Esophagus muscularis mucosa (tissue), 4 donors: ENCODE data around the gene STX8. TPM values are rescaled to one million over a fixed set of nuclear protein-coding genes. Genes with fewer than 3 reads are reported as not detected.
"Not testable (repeated sequence)": the region's sequence is repeated elsewhere in the genome, so short reads cannot be mapped to it uniquely, and the experiment has no call there.

Experiments used
- DNase-seq: peaks from one replicate; pipeline ENCODE4 v3.0.0-alpha.2; 2017; ENCODE audit errors: extremely low spot score
- H3K27ac ChIP-seq, 4 donors: fragments of 200-600 bp; sonication (generic); replicated peaks in 1 of 4; 1 replicate in 3 of 4; 2 replicates in 1 of 4; pipeline ENCODE4 v1.5.1; 2016 to 2019; ENCODE audit warnings: mild to moderate bottlenecking in 1 of 4
- H3K27me3 ChIP-seq, 4 donors: fragments of 200-600 bp; sonication (generic); one replicate each; pipeline versions ENCODE4 v1.5.1 to v1.6.0; 2016 to 2019
- H3K36me3 ChIP-seq, 4 donors: fragments of 200-600 bp; sonication (generic); one replicate each; pipeline ENCODE4 v1.5.1; 2016 to 2019
- H3K4me1 ChIP-seq, 4 donors: fragments of 200-600 bp; sonication (generic); one replicate each; pipeline ENCODE4 v1.5.1; 2016 to 2019
- H3K4me3 ChIP-seq, 4 donors: fragments of 200-600 bp; sonication (generic); 1 replicate in 2 of 4; 2 replicates in 2 of 4; pipeline ENCODE4 v1.5.1; 2016 to 2019; ENCODE audit warnings: mild to moderate bottlenecking in 4 of 4, moderate library complexity in 1 of 4
- H3K9me3 ChIP-seq, 4 donors: fragments of 200-600 bp; sonication (generic); 1 replicate in 3 of 4; 2 replicates in 1 of 4; pipeline ENCODE4 v1.5.1; 2016 to 2019
- EP300 ChIP-seq: sonication (generic); formaldehyde crosslinking; IDR thresholded peaks from one replicate; pipeline ENCODE4 v1.6.1; 2017; ENCODE audit warnings: antibody characterized with exemption
- POLR2A ChIP-seq: fragments of 450-650 bp; IDR thresholded peaks from one replicate; pipeline ENCODE4 v1.6.1; 2017; ENCODE audit warnings: antibody characterized with exemption, moderate library complexity, mild to moderate bottlenecking, low read depth
- POLR2AphosphoS5 ChIP-seq, 2 donors: sonication (generic); formaldehyde crosslinking; IDR thresholded peaks; one replicate each; pipeline ENCODE4 v1.6.1; 2017; ENCODE audit warnings: antibody characterized with exemption in 2 of 2
- WGBS: methylation state at CpG from one replicate; pipeline ENCODE4 v1.1.5; 2018; 5-methylcytosine and 5-hydroxymethylcytosine counted together
- intact Hi-C: fragments of 100-400 bp; cut with DNase I; formaldehyde crosslinking; loops from one replicate; pipeline ENCODE4 v1.15.1; 2023
- total RNA-seq, 4 donors: library from RNA; depleted of rRNA; stranded (reverse); fragments of >200 nt; gene quantifications; one replicate each; pipeline versions ENCODE4 v1.1.0 to v1.2.1, GENCODE V29; 2016
- TF ChIP-seq, protein P1 (sequence below), 3 experiments: fragments of 200-600 bp in 2 of 3; fragments of 450-650 bp in 1 of 3; sonication (generic) in 2 of 3; IDR thresholded peaks; one replicate each; pipeline ENCODE4 v1.5.1; 2017 to 2019; ENCODE audit warnings: antibody characterized with exemption in 3 of 3, mild to moderate bottlenecking in 2 of 3, moderate library complexity in 1 of 3

The STX8 gene
- total RNA-seq, 4 donors from 2014 or later, result 83.9 to 104 (median 94.5) TPM

DNA sequence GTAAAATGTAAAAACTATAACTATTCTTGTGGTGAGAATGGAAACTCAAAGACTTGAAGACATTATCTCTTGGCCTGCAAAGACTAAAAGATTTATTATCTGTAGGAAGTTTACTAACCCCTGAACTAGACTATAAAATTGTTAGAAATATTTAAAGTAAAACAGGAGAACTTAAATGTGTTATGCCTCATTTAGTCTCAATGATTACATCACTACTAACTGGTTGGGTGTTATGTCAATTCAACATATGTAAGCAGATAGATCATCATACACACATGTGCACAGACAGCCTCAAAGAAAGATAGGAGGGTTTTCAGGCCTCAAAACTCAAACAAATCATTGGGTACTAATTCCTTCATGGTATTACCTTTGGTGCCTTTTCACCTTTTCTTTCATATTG is 7.6 kb downstream of the STX8 start:
- DNase-seq, result no peak
- Histone ChIP-seq H3K4me1 (no peaks in the 10 kb centered on the region), H3K9me3 (no peaks in the 10 kb centered on the region), H3K27ac (no peak overlapping the region), H3K27me3 (no peaks in the 10 kb centered on the region), H3K4me3 (no peak overlapping the region), H3K36me3 (peaks cover 12 to 43% (median 17%) of the 10 kb centered on the region in 4 donors)
- no peak for TF ChIP-seq POLR2AphosphoS5 (IDR thresholded peaks at IDR 0.05)
- TF ChIP-seq, protein P1, sequence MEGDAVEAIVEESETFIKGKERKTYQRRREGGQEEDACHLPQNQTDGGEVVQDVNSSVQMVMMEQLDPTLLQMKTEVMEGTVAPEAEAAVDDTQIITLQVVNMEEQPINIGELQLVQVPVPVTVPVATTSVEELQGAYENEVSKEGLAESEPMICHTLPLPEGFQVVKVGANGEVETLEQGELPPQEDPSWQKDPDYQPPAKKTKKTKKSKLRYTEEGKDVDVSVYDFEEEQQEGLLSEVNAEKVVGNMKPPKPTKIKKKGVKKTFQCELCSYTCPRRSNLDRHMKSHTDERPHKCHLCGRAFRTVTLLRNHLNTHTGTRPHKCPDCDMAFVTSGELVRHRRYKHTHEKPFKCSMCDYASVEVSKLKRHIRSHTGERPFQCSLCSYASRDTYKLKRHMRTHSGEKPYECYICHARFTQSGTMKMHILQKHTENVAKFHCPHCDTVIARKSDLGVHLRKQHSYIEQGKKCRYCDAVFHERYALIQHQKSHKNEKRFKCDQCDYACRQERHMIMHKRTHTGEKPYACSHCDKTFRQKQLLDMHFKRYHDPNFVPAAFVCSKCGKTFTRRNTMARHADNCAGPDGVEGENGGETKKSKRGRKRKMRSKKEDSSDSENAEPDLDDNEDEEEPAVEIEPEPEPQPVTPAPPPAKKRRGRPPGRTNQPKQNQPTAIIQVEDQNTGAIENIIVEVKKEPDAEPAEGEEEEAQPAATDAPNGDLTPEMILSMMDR (IDR thresholded peaks at IDR 0.05), result no peak
- TF ChIP-seq POLR2A, result no peak
- TF ChIP-seq EP300, result no peak
- intact Hi-C loops, result no loop called here

- H3K4me1 ChIP-seq, intact Hi-C loops, H3K27ac ChIP-seq, H3K9me3 ChIP-seq, DNase-seq, H3K4me3 ChIP-seq, H3K27me3 ChIP-seq: not testable (repeated sequence)
- peaks cover 12 to 43% (median 17%) of the 10 kb centered on the region in 4 donors for H3K36me3 ChIP-seq
- 86% methylated on average over 5 of the region's 5 CpGs for WGBS
Measured at GRCh38 chr17:9566739-9567138, 8.9 kb downstream of the STX8 start.

GRCh38 chr17:9566067-9566466 is 9.6 kb downstream of the STX8 start:
- 67% methylated on average over 7 of the region's 7 CpGs for WGBS

DNA sequence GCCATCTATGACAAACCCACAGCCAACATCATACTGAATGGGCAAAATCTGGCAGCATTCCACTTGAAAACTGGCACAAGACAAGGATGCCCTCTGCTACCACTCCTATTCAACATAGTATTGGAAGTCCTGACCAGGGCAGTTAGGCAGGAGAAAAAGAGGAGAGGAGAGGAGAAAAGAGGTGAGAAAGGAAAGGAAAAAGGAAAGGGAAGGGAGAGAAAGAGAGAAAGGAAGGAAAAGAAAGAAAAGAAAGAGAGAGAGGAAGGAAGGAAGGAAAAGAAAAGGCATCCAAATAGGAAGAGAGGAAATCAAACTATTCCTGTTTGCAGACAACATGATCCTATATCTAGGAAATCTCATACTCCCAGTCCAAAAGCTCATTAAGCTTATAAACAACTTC is 11.5 kb downstream of the STX8 start:
- H3K4me1 ChIP-seq, result no peaks in the 10 kb centered on the region
- no peaks in the 10 kb centered on the region for H3K9me3 ChIP-seq
- no peak overlapping the region for H3K27ac ChIP-seq
- intact Hi-C loops, result no loop called here
- no peak overlapping the region for H3K4me3 ChIP-seq
- H3K36me3 ChIP-seq, result peaks cover 7 to 31% (median 12%) of the 10 kb centered on the region in 4 donors
- no peaks in the 10 kb centered on the region for H3K27me3 ChIP-seq
- no peak for DNase-seq
- TF ChIP-seq POLR2A (no peak), POLR2AphosphoS5 (IDR thresholded peaks at IDR 0.05) (no peak), EP300 (no peak)
- TF ChIP-seq, protein P1 (IDR thresholded peaks at IDR 0.05), result no peak

More at GRCh38 chr17:9566067-9566466, 9.6 kb downstream of the STX8 start:
- intact Hi-C loops, result no loop called here
- no peaks in the 10 kb centered on the region for H3K9me3 ChIP-seq
- H3K36me3 ChIP-seq, result peaks cover 12 to 43% (median 17%) of the 10 kb centered on the region in 4 donors
- H3K27me3 ChIP-seq, result no peaks in the 10 kb centered on the region
- TF ChIP-seq POLR2AphosphoS5 (IDR thresholded peaks at IDR 0.05) (no peak), EP300 (no peak), POLR2A (no peak)
- TF ChIP-seq, protein P1 (IDR thresholded peaks at IDR 0.05), result no peak
- H3K27ac ChIP-seq, result no peak overlapping the region
- no peaks in the 10 kb centered on the region for H3K4me1 ChIP-seq
- DNase-seq, result no peak
- H3K4me3 ChIP-seq, result no peak overlapping the region

- H3K27ac ChIP-seq, result peak overlapping the region in 1 of 4 donors; percentile 3
- WGBS, result 93% methylated on average over 9 of the region's 9 CpGs
- TF ChIP-seq POLR2A, result no peak
- TF ChIP-seq POLR2AphosphoS5 (IDR thresholded peaks at IDR 0.05), result no peak
- TF ChIP-seq, protein P1 (IDR thresholded peaks at IDR 0.05), result no peak
- TF ChIP-seq EP300, result no peak
Measured at GRCh38 chr17:9557857-9558256, 17.8 kb downstream of the STX8 start.

More at GRCh38 chr17:9557857-9558256, 17.8 kb downstream of the STX8 start:
- Histone ChIP-seq H3K9me3 (no peaks in the 10 kb centered on the region), H3K4me3 (no peak overlapping the region), H3K27me3 (no peaks in the 10 kb centered on the region), H3K36me3 (peaks cover 0 to 13% (median 2%) of the 10 kb centered on the region in 4 donors), H3K4me1 (peaks cover 0 to 22% (median 19%) of the 10 kb centered on the region in 4 donors)
- intact Hi-C loops, result no loop called here
- no peak for DNase-seq
